GM23248 (cell line): ENCODE measurements around the gene TNP1. TPM values are rescaled to one million over a fixed set of nuclear protein-coding genes. Genes with fewer than 3 reads are reported as not detected.

Experiments
- DNase-seq: peaks from one replicate; pipeline ENCODE4 v3.0.0-alpha.2; 2015
- H2AFZ ChIP-seq: fragments of 200-600 bp; sonication (generic); 2 replicates; pipeline ENCODE4 v1.6.1; 2016; ENCODE audit warnings: antibody characterized with exemption
- H3F3A ChIP-seq: fragments of 200-600 bp; sonication (generic); 2 replicates; pipeline ENCODE4 v1.6.1; 2016; ENCODE audit warnings: mild to moderate bottlenecking, antibody characterized with exemption, mixed run types; ENCODE audit not compliant: insufficient read depth
- H3K27ac ChIP-seq: fragments of 200-600 bp; sonication (generic); 2 replicates; pipeline ENCODE4 v1.5.1; 2016; ENCODE audit warnings: mild to moderate bottlenecking
- H3K27me3 ChIP-seq: fragments of 200-600 bp; sonication (generic); replicated peaks from 2 replicates; pipeline ENCODE4 v1.6.1; 2016; ENCODE audit warnings: mild to moderate bottlenecking; ENCODE audit not compliant: insufficient read depth
- H3K36me3 ChIP-seq: fragments of 200-600 bp; sonication (generic); 2 replicates; pipeline ENCODE4 v1.6.1; 2016; ENCODE audit warnings: low read depth, mild to moderate bottlenecking
- H3K4me1 ChIP-seq: fragments of 200-600 bp; sonication (generic); 2 replicates; pipeline ENCODE4 v1.6.1; 2016; ENCODE audit warnings: mild to moderate bottlenecking; ENCODE audit not compliant: insufficient read depth
- H3K4me2 ChIP-seq: fragments of 200-600 bp; sonication (generic); one replicate; pipeline ENCODE4 v1.6.1; 2016; ENCODE audit warnings: mild to moderate bottlenecking; ENCODE audit not compliant: unreplicated experiment
- H3K4me3 ChIP-seq: fragments of 200-600 bp; sonication (generic); 2 replicates; pipeline ENCODE4 v1.5.1; 2016; ENCODE audit warnings: mild to moderate bottlenecking
- H3K79me2 ChIP-seq: fragments of 200-600 bp; sonication (generic); 2 replicates; pipeline ENCODE4 v1.6.1; 2016; ENCODE audit warnings: mild to moderate bottlenecking; ENCODE audit not compliant: insufficient read depth
- H3K9ac ChIP-seq: fragments of 200-600 bp; sonication (generic); 2 replicates; pipeline ENCODE4 v1.6.1; 2016; ENCODE audit warnings: mild to moderate bottlenecking
- H3K9me2 ChIP-seq: fragments of 200-600 bp; sonication (generic); 2 replicates; pipeline ENCODE4 v1.6.1; 2016; ENCODE audit warnings: mixed run types, mild to moderate bottlenecking, moderate library complexity; ENCODE audit not compliant: insufficient read depth
- H3K9me3 ChIP-seq: fragments of 200-600 bp; sonication (generic); one replicate; pipeline ENCODE4 v1.6.1; 2017; ENCODE audit warnings: low read depth
- H4K20me1 ChIP-seq: fragments of 200-600 bp; sonication (generic); 2 replicates; pipeline ENCODE4 v1.6.0; 2016; ENCODE audit not compliant: insufficient read depth
- EZH2 ChIP-seq: fragments of 200-600 bp; sonication (generic); IDR thresholded peaks from 2 replicates; pipeline ENCODE4 v1.6.1; 2018; ENCODE audit warnings: antibody characterized with exemption, mild to moderate bottlenecking; ENCODE audit not compliant: insufficient read depth, poor library complexity, severe bottlenecking
- EZH2phosphoT487 ChIP-seq: fragments of 200-600 bp; sonication (generic); IDR thresholded peaks from 2 replicates; pipeline ENCODE4 v1.6.1; 2018; ENCODE audit warnings: antibody characterized with exemption, moderate library complexity, mild to moderate bottlenecking, low read depth; ENCODE audit not compliant: insufficient read depth
- whole genome bisulfite sequencing, 2 experiments: methylation state at CpG; one replicate each; pipeline ENCODE4 v1.1.6; 2015 to 2017; ENCODE audit warnings: low lambda C conversion rate in 2 of 2, low coverage in 1 of 2; ENCODE audit errors: missing lambda C conversion rate in 2 of 2; 5-methylcytosine and 5-hydroxymethylcytosine counted together
- in situ Hi-C: fragments of 300-500 bp; cut with MboI; formaldehyde crosslinking; loops from 2 replicates; pipeline ENCODE4 v1.15.0; 2020
- polyA plus RNA-seq: library from polyadenylated mRNA; unstranded; fragments of >200 nt; fragmentation: Nextera tagmentation; extraction: Ambion mirVana; gene quantifications from 2 replicates; pipeline ENCODE4 v1.2.1, GENCODE V29; 2016
- total RNA-seq: library from RNA; depleted of rRNA; stranded (reverse); fragments of >200 nt; shearing (Covaris generic); gene quantifications from 2 replicates; pipeline ENCODE4 v1.2.3, GENCODE V29; 2014

Gene TNP1
- total and polyA plus RNA-seq, 2 experiments from 2014 or later: not detected

- Histone ChIP-seq H3F3A (no peaks in the 10 kb centered on the region), H3K9me2 (no peaks in the 10 kb centered on the region), H3K27me3 (no peaks in the 10 kb centered on the region), H2AFZ (no peak overlapping the region), H3K4me3 (no peak overlapping the region), H3K4me2 (no peak overlapping the region), H3K36me3 (no peaks in the 10 kb centered on the region), H3K27ac (no peak overlapping the region), H3K9me3 (no peaks in the 10 kb centered on the region), H4K20me1 (no peaks in the 10 kb centered on the region), H3K4me1 (no peaks in the 10 kb centered on the region), H3K79me2 (no peaks in the 10 kb centered on the region), H3K9ac (no peak overlapping the region)
- DNase-seq: no peak
- WGBS, 2 experiments: 90 to 100% methylated on average over 1 of the region's 1 CpG
- no peak for TF ChIP-seq EZH2phosphoT487
- TF ChIP-seq EZH2: no peak
- in situ Hi-C loops: no loop called here
Observed at GRCh38 chr2:216873573-216873972, 13.7 kb upstream of the TNP1 start.

GRCh38 chr2:216872624-216873023 lies 12.8 kb upstream of the TNP1 start:
- Histone ChIP-seq H2AFZ (no peak overlapping the region), H3K27ac (no peak overlapping the region), H3K4me2 (no peak overlapping the region), H3K9ac (no peak overlapping the region), H3K79me2 (no peaks in the 10 kb centered on the region), H3K36me3 (no peaks in the 10 kb centered on the region), H3K9me3 (no peaks in the 10 kb centered on the region), H3K4me3 (no peak overlapping the region), H3K4me1 (no peaks in the 10 kb centered on the region), H4K20me1 (no peaks in the 10 kb centered on the region), H3K27me3 (no peaks in the 10 kb centered on the region), H3K9me2 (no peaks in the 10 kb centered on the region), H3F3A (no peaks in the 10 kb centered on the region)
- 65 to 66% methylated on average over 3 of the region's 3 CpGs for WGBS, 2 experiments
- no peak for TF ChIP-seq EZH2phosphoT487
- TF ChIP-seq EZH2: no peak
- no peak for DNase-seq
- in situ Hi-C loops: no loop called here

GRCh38 chr2:216872040-216872439 lies 12.2 kb upstream of the TNP1 start:
- no peak overlapping the region for H3K27ac ChIP-seq
- no peak for DNase-seq
- H3K4me3 ChIP-seq: no peak overlapping the region
- no peaks in the 10 kb centered on the region for H3F3A ChIP-seq
- H3K9ac ChIP-seq: no peak overlapping the region
- no peak for TF ChIP-seq EZH2
- no peak for TF ChIP-seq EZH2phosphoT487
- H2AFZ ChIP-seq: no peak overlapping the region
- no peak overlapping the region for H3K4me2 ChIP-seq
- in situ Hi-C loops: no loop called here
- H3K79me2 ChIP-seq: no peaks in the 10 kb centered on the region
- no peaks in the 10 kb centered on the region for H3K36me3 ChIP-seq
- no peaks in the 10 kb centered on the region for H4K20me1 ChIP-seq
- no peaks in the 10 kb centered on the region for H3K9me3 ChIP-seq
- no peaks in the 10 kb centered on the region for H3K4me1 ChIP-seq
- no peaks in the 10 kb centered on the region for H3K27me3 ChIP-seq
- no peaks in the 10 kb centered on the region for H3K9me2 ChIP-seq
- WGBS, 2 experiments: 57 to 58% methylated on average over 3 of the region's 3 CpGs

GRCh38 chr2:216871333-216871934 lies 11.6 kb upstream of the TNP1 start:
- no peaks in the 10 kb centered on the region for H3F3A ChIP-seq
- no peak for DNase-seq
- in situ Hi-C loops: no loop called here
- no peaks in the 10 kb centered on the region for H3K4me1 ChIP-seq
- H3K27me3 ChIP-seq: no peaks in the 10 kb centered on the region
- 62 to 70% methylated on average over 4 of the region's 4 CpGs for WGBS, 2 experiments
- no peaks in the 10 kb centered on the region for H3K9me2 ChIP-seq
- H3K27ac ChIP-seq: no peak overlapping the region
- H3K79me2 ChIP-seq: no peaks in the 10 kb centered on the region
- TF ChIP-seq EZH2phosphoT487 (no peak), EZH2 (no peak)
- H4K20me1 ChIP-seq: no peaks in the 10 kb centered on the region
- no peaks in the 10 kb centered on the region for H3K9me3 ChIP-seq
- no peaks in the 10 kb centered on the region for H3K36me3 ChIP-seq
- H3K9ac ChIP-seq: no peak overlapping the region
- no peak overlapping the region for H3K4me2 ChIP-seq
- no peak overlapping the region for H3K4me3 ChIP-seq
- H2AFZ ChIP-seq: no peak overlapping the region
